ENCODE data around the gene SERPINA7.
"Not testable (repeated sequence)": the region's sequence is repeated elsewhere in the genome, so short reads cannot be mapped to it uniquely, and the experiment has no call there.

Gene SERPINA7

DNA sequence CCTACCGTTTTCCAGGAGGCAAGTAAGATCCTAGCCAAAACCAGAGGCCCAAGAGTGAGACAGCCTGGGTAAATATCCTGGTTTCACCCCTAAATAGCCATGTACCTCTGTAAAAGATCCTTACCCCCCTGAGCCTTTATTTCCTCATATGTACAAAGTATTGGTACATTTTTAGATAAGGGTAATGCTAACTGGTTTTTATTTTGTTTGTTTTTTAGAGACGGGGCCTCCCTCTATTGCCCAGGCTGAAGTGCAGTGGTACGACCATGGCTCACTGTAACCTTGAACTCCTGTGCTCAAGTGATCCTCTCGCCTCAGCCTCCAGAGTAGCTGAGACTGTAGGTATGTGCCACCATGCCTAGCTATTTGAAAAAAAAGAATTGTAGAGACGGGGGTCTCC is 29.4 kb downstream of the SERPINA7 start:
- Histone ChIP-seq H4K20me1 (ENCODE audit: insufficient read depth, low read length) (no peaks in the 10 kb centered on the region), H3K9me3 (ENCODE audit: insufficient read depth, low read length) (no peaks in the 10 kb centered on the region), H3K9ac (ENCODE audit: low read length) (no peak overlapping the region), H3K36me3 (replicated peaks; ENCODE audit: low read depth, low read length) (no peaks in the 10 kb centered on the region), H3K27ac (ENCODE audit: low read length) (no peak overlapping the region), H3K4me1 (ENCODE audit: low read length) (no peaks in the 10 kb centered on the region), H3K27me3 (ENCODE audit: low read depth, low read length) (no peaks in the 10 kb centered on the region), H2AFZ (ENCODE audit: low read depth, low read length) (no peak overlapping the region), H3K4me3 (ENCODE audit: low read length) (no peak overlapping the region), H3K4me2 (ENCODE audit: low read length) (no peak overlapping the region), H3K79me2 (ENCODE audit: low read length) (no peaks in the 10 kb centered on the region)
- TF ChIP-seq, protein P1, sequence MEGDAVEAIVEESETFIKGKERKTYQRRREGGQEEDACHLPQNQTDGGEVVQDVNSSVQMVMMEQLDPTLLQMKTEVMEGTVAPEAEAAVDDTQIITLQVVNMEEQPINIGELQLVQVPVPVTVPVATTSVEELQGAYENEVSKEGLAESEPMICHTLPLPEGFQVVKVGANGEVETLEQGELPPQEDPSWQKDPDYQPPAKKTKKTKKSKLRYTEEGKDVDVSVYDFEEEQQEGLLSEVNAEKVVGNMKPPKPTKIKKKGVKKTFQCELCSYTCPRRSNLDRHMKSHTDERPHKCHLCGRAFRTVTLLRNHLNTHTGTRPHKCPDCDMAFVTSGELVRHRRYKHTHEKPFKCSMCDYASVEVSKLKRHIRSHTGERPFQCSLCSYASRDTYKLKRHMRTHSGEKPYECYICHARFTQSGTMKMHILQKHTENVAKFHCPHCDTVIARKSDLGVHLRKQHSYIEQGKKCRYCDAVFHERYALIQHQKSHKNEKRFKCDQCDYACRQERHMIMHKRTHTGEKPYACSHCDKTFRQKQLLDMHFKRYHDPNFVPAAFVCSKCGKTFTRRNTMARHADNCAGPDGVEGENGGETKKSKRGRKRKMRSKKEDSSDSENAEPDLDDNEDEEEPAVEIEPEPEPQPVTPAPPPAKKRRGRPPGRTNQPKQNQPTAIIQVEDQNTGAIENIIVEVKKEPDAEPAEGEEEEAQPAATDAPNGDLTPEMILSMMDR (IDR thresholded peaks at IDR 0.05; ENCODE audit: low read depth, low read length), result no peak
- no peak for TF ChIP-seq EZH2phosphoT487 (IDR thresholded peaks at IDR 0.05; ENCODE audit: low read depth)

DNA sequence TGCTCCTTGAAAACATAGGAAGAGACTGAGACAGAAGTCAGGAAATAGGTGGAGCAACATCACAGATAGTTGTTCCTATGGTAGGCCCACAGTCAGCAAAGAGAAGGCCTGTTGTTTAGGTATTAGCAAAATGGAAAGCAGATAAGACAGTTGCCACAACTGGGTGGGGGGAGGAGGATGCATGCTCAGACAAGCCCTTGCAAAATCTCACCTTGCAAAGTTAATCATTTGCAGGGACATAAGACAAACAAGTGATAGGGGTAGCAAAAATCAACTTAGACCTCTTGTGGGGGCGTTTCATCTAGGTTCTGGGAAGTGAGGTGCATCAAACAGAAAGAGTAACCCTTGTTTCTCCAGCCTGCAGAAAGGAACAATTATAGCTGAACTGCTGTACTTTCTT is 30.7 kb downstream of the SERPINA7 start:
- Histone ChIP-seq H2AFZ (ENCODE audit: low read depth, low read length) (no peak overlapping the region), H3K4me1 (ENCODE audit: low read length) (no peaks in the 10 kb centered on the region), H3K9me3 (ENCODE audit: insufficient read depth, low read length) (no peaks in the 10 kb centered on the region), H3K27me3 (ENCODE audit: low read depth, low read length) (no peaks in the 10 kb centered on the region), H3K27ac (ENCODE audit: low read length) (no peak overlapping the region), H3K4me3 (ENCODE audit: low read length) (no peak overlapping the region), H3K36me3 (replicated peaks; ENCODE audit: low read depth, low read length) (no peaks in the 10 kb centered on the region), H3K79me2 (ENCODE audit: low read length) (no peaks in the 10 kb centered on the region), H4K20me1 (ENCODE audit: insufficient read depth, low read length) (no peaks in the 10 kb centered on the region), H3K4me2 (ENCODE audit: low read length) (no peak overlapping the region), H3K9ac (ENCODE audit: low read length) (no peak overlapping the region)
- TF ChIP-seq EZH2phosphoT487 (IDR thresholded peaks at IDR 0.05; ENCODE audit: low read depth), result no peak
- TF ChIP-seq, protein P1 (IDR thresholded peaks at IDR 0.05; ENCODE audit: low read depth, low read length), result no peak

DNA sequence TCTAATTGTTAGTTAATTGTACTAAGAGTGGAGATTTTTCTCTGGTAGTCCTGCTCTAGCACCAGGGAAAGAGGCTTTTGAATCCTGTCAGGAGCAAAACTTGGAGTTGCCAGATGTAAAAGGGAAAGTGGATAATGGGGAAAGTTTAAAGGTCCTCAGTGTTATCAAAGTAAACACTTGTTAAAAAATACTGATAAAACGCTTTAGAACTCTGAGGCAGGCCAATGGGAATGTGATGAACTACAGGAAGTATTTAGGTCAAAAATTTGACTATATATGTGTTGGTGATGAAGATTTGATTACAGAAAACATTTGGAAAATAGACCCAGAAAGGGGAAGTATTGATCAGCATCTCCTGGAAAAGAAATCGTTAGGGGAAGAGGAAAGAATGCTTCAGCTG is 32.8 kb downstream of the SERPINA7 start:
- Histone ChIP-seq H3K27ac (ENCODE audit: low read length) (no peak overlapping the region), H3K9me3 (ENCODE audit: insufficient read depth, low read length) (no peaks in the 10 kb centered on the region), H3K79me2 (ENCODE audit: low read length) (no peaks in the 10 kb centered on the region), H3K4me1 (ENCODE audit: low read length) (no peaks in the 10 kb centered on the region), H3K36me3 (replicated peaks; ENCODE audit: low read depth, low read length) (no peaks in the 10 kb centered on the region), H3K9ac (ENCODE audit: low read length) (no peak overlapping the region), H3K4me3 (ENCODE audit: low read length) (no peak overlapping the region), H2AFZ (ENCODE audit: low read depth, low read length) (no peak overlapping the region), H3K27me3 (ENCODE audit: low read depth, low read length) (no peaks in the 10 kb centered on the region), H4K20me1 (ENCODE audit: insufficient read depth, low read length) (no peaks in the 10 kb centered on the region), H3K4me2 (ENCODE audit: low read length) (no peak overlapping the region)
- no peak for TF ChIP-seq EZH2phosphoT487 (IDR thresholded peaks at IDR 0.05; ENCODE audit: low read depth)
- TF ChIP-seq, protein P1 (IDR thresholded peaks at IDR 0.05; ENCODE audit: low read depth, low read length), result no peak

DNA sequence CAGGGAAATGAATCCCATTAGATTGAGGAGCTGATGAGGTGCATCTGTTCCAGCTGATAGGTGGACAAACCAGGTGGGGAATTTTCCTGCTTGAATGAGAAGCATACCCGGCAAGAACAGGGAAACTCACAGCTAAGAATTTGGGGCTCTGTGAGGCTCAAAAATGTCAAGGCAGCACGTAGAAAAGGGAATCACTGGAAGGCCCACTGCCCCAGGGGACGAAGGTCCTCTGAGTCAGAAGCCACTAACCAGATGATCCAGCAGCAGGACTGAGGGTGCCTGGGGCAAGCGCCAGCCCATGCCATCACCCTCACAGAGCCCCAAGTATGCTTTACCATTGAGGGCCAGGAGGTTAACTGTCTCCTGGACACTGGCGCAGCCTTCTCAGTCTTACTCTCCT is 37.9 kb downstream of the SERPINA7 start:
- H3K27me3 ChIP-seq (ENCODE audit: low read depth, low read length), result not testable (repeated sequence)

DNA sequence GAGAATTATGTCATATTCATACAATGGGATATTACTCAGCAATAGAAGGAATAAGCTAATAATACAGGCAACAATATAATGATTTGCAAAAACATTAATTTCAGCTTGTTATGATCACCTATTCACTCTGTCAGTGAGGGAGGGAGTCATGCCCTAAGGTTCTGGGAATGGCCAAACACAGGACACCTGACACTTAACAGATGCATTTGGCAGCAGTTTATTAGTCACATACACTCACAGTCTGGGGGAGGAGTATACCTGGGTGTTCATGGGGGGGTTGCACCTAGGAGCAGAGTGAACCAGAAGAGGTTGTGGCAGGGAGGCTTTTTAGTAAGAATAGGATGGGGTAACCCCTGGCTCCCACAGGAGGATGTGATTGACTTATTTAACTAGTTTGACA is 38.3 kb downstream of the SERPINA7 start:
- TF ChIP-seq, protein P1 (IDR thresholded peaks at IDR 0.05; ENCODE audit: low read depth, low read length), result no peak
- TF ChIP-seq EZH2phosphoT487 (IDR thresholded peaks at IDR 0.05; ENCODE audit: low read depth), result no peak
- H4K20me1 ChIP-seq (ENCODE audit: insufficient read depth, low read length), result no peaks in the 10 kb centered on the region
- H3K27ac ChIP-seq (ENCODE audit: low read length), result no peak overlapping the region
- H3K36me3 ChIP-seq (replicated peaks; ENCODE audit: low read depth, low read length), result no peaks in the 10 kb centered on the region
- H3K9me3 ChIP-seq (ENCODE audit: insufficient read depth, low read length), result no peaks in the 10 kb centered on the region
- no peaks in the 10 kb centered on the region for H3K4me1 ChIP-seq (ENCODE audit: low read length)
- H3K4me2 ChIP-seq (ENCODE audit: low read length), result no peak overlapping the region
- no peak overlapping the region for H3K9ac ChIP-seq (ENCODE audit: low read length)
- H3K4me3 ChIP-seq (ENCODE audit: low read length), result no peak overlapping the region
- no peaks in the 10 kb centered on the region for H3K27me3 ChIP-seq (ENCODE audit: low read depth, low read length)
- no peaks in the 10 kb centered on the region for H3K79me2 ChIP-seq (ENCODE audit: low read length)
- H2AFZ ChIP-seq (ENCODE audit: low read depth, low read length), result no peak overlapping the region

More for the DNA sequence above, 37.9 kb downstream of the SERPINA7 start:
- H4K20me1 ChIP-seq (ENCODE audit: insufficient read depth, low read length); H3K79me2 ChIP-seq (ENCODE audit: low read length); H3K4me2 ChIP-seq (ENCODE audit: low read length); H3K4me1 ChIP-seq (ENCODE audit: low read length); H3K9ac ChIP-seq (ENCODE audit: low read length); H2AFZ ChIP-seq (ENCODE audit: low read depth, low read length); H3K27ac ChIP-seq (ENCODE audit: low read length); H3K4me3 ChIP-seq (ENCODE audit: low read length); H3K36me3 ChIP-seq (replicated peaks; ENCODE audit: low read depth, low read length); H3K9me3 ChIP-seq (ENCODE audit: insufficient read depth, low read length): not testable (repeated sequence)

Data from OCI-LY3 (cell line).